IMR-90 (cell line): ENCODE data around the gene HTR2A. TPM values are rescaled to one million over a fixed set of nuclear protein-coding genes. Genes with fewer than 3 reads are reported as not detected.

Source experiments
- ATAC-seq: fragments of 200-7000 bp; cut with Tn5 transposase; 2 replicates; pipeline ENCODE4 v1.9.1; 2020; ENCODE audit warnings: low read depth, mild to moderate bottlenecking, moderate library complexity
- BruUV-seq: library from RNA; stranded (reverse); fragments of 400-500 nt; replicated peaks from 2 replicates; lab custom pipeline; 2021; lab: Mats Ljungman, UMichigan
- CTCF ChIA-PET: fragments of 300-600 bp; formaldehyde crosslinking; extraction: SDS; loops from one replicate; lab custom pipeline; 2021; ENCODE audit warnings: antibody characterized with exemption; lab: Yijun Ruan, JAX
- POLR2A ChIA-PET: fragments of 300-600 bp; sonication (Branson Sonifier 250); formaldehyde crosslinking; loops from one replicate; lab custom pipeline; 2022; ENCODE audit warnings: antibody characterized with exemption; ENCODE audit not compliant: unreplicated experiment; lab: Charles Lee
- DNase-seq: peaks from one replicate; pipeline ENCODE4 v3.0.0; 2013
- H2AFZ ChIP-seq: replicated peaks from 2 replicates; pipeline ENCODE3; 2013; ENCODE audit warnings: low read length, mild to moderate bottlenecking; ENCODE audit not compliant: poor library complexity
- H2AK5ac ChIP-seq: 2 replicates; pipeline ENCODE4 v1.6.1; 2013; ENCODE audit warnings: low read depth, low read length, inconsistent platforms
- H2AK9ac ChIP-seq: replicated peaks from 2 replicates; pipeline ENCODE3; 2013; ENCODE audit warnings: mild to moderate bottlenecking, low read depth, low read length, moderate library complexity; ENCODE audit not compliant: poor library complexity
- H2BK120ac ChIP-seq: 2 replicates; pipeline ENCODE4 v1.6.1; 2013; ENCODE audit warnings: low read depth, low read length, inconsistent platforms
- H2BK15ac ChIP-seq: 3 replicates; pipeline ENCODE4 v1.6.1; 2013; ENCODE audit warnings: low read depth, low read length, inconsistent platforms
- H2BK20ac ChIP-seq: 2 replicates; pipeline ENCODE4 v1.6.1; 2013; ENCODE audit warnings: low read depth, mild to moderate bottlenecking, inconsistent platforms, low read length, moderate library complexity
- H2BK5ac ChIP-seq: 2 replicates; pipeline ENCODE4 v1.6.1; 2013; ENCODE audit warnings: mild to moderate bottlenecking, low read depth, low read length, inconsistent platforms; ENCODE audit not compliant: poor library complexity, severe bottlenecking
- H3K14ac ChIP-seq: replicated peaks from 2 replicates; pipeline ENCODE4 v1.6.1; 2013; ENCODE audit warnings: low read depth, low read length, inconsistent platforms
- H3K18ac ChIP-seq: 2 replicates; pipeline ENCODE4 v1.6.1; 2013; ENCODE audit warnings: low read depth, low read length, control low read depth
- H3K23ac ChIP-seq: 2 replicates; pipeline ENCODE4 v1.6.1; 2013; ENCODE audit warnings: low read depth, low read length, inconsistent platforms
- H3K27ac ChIP-seq: 2 replicates; pipeline ENCODE4 v1.5.1; 2013; ENCODE audit warnings: mild to moderate bottlenecking, control low read depth, low read length; ENCODE audit not compliant: insufficient read depth
- H3K27me3 ChIP-seq: 2 replicates; pipeline ENCODE4 v1.6.1; 2013; ENCODE audit warnings: low read length; ENCODE audit not compliant: control insufficient read depth, insufficient read depth
- H3K36me3 ChIP-seq: 2 replicates; pipeline ENCODE4 v1.6.1; 2013; ENCODE audit warnings: low read length, mixed read lengths; ENCODE audit not compliant: control insufficient read depth, insufficient read depth
- H3K4ac ChIP-seq: 2 replicates; pipeline ENCODE4 v1.6.1; 2013; ENCODE audit warnings: low read depth, low read length, inconsistent platforms
- H3K4me1 ChIP-seq: 2 replicates; pipeline ENCODE4 v1.6.1; 2013; ENCODE audit warnings: low read length, mixed read lengths; ENCODE audit not compliant: control insufficient read depth, insufficient read depth
- H3K4me2 ChIP-seq: 2 replicates; pipeline ENCODE4 v1.6.1; 2013; ENCODE audit warnings: low read depth, mild to moderate bottlenecking, control low read depth, low read length, moderate library complexity
- H3K4me3 ChIP-seq: 2 replicates; pipeline ENCODE4 v1.5.1; 2013; ENCODE audit warnings: low read depth, mild to moderate bottlenecking, control low read depth, low read length, moderate library complexity; ENCODE audit not compliant: insufficient read depth
- H3K56ac ChIP-seq: 2 replicates; pipeline ENCODE4 v1.6.1; 2013; ENCODE audit warnings: low read length, inconsistent platforms; ENCODE audit not compliant: insufficient read depth; ENCODE audit errors: extremely low read depth
- H3K79me1 ChIP-seq, 2 experiments: 2 replicates each; pipeline ENCODE4 v1.6.1; 2013; ENCODE audit warnings: low read length in 2 of 2, inconsistent platforms in 1 of 2, low read depth in 1 of 2
- H3K9ac ChIP-seq: 2 replicates; pipeline ENCODE4 v1.6.1; 2013; ENCODE audit warnings: low read depth, low read length, control low read depth
- H3K9me1 ChIP-seq: 2 replicates; pipeline ENCODE4 v1.6.1; 2013; ENCODE audit warnings: low read length, inconsistent platforms; ENCODE audit not compliant: insufficient read depth
- H3K9me3 ChIP-seq: 2 replicates; pipeline ENCODE4 v1.6.1; 2013; ENCODE audit warnings: low read length; ENCODE audit not compliant: control insufficient read depth, insufficient read depth
- H4K20me1 ChIP-seq: 2 replicates; pipeline ENCODE4 v1.6.1; 2013; ENCODE audit warnings: low read length, inconsistent platforms; ENCODE audit not compliant: insufficient read depth
- H4K5ac ChIP-seq: 2 replicates; pipeline ENCODE4 v1.6.1; 2013; ENCODE audit warnings: mild to moderate bottlenecking, low read depth, low read length, control low read depth
- H4K8ac ChIP-seq, 2 experiments: 2 replicates each; pipeline ENCODE4 v1.6.1; 2013; ENCODE audit warnings: low read depth in 2 of 2, low read length in 2 of 2, control low read depth in 1 of 2, inconsistent platforms in 1 of 2
- H4K91ac ChIP-seq: 2 replicates; pipeline ENCODE4 v1.6.1; 2013; ENCODE audit warnings: low read depth, low read length, inconsistent platforms; ENCODE audit not compliant: insufficient read depth
- CHD1 ChIP-seq: IDR thresholded peaks from 2 replicates; pipeline ENCODE4 v1.6.1; 2012; ENCODE audit warnings: low read depth, low read length, improper control_type of control experiment
- MAFK ChIP-seq: IDR thresholded peaks from 2 replicates; pipeline ENCODE4 v1.6.1; 2012; ENCODE audit warnings: low read depth, low read length, improper control_type of control experiment
- SMC3 ChIP-seq: fragments of 150-350 bp; IDR thresholded peaks from 2 replicates; pipeline ENCODE4 v1.6.1; 2016; ENCODE audit warnings: low read depth, mild to moderate bottlenecking, antibody characterized with exemption, low read length, moderate library complexity
- dilution Hi-C: fragments of 300-500 bp; cut with HindIII; formaldehyde crosslinking; loops from one replicate; pipeline ENCODE4 v1.14.3; 2018; ENCODE audit warnings: low sequenced_read_pairs; ENCODE audit not compliant: unreplicated experiment
- in situ Hi-C: fragments of 300-500 bp; cut with MboI; formaldehyde crosslinking; loops from 3 replicates; pipeline ENCODE4 v1.14.3; 2019; ENCODE audit warnings: low sequenced_read_pairs, inconsistent platforms, mixed read lengths
- intact Hi-C: fragments of 100-400 bp; cut with micrococcal nuclease; formaldehyde crosslinking; loops from 2 replicates; pipeline ENCODE4 v1.10.0; 2022
- polyA plus RNA-seq, 3 experiments: library from polyadenylated mRNA; depleted of rRNA; stranded (reverse); fragments of >200 nt; gene quantifications; 2 replicates each; pipeline ENCODE4 v1.2.3, GENCODE V29; 2012; ENCODE audit warnings: low replicate concordance in 1 of 3
- total RNA-seq: library from RNA; depleted of rRNA; stranded (reverse); fragments of >200 nt; gene quantifications from 2 replicates; pipeline ENCODE4 v1.2.3, GENCODE V29; 2012

HTR2A gene
- total and polyA plus RNA-seq, 2 of the 4 experiments (the other 2 are of a cell fraction) = 0.02 TPM; not detected in 1

DNA sequence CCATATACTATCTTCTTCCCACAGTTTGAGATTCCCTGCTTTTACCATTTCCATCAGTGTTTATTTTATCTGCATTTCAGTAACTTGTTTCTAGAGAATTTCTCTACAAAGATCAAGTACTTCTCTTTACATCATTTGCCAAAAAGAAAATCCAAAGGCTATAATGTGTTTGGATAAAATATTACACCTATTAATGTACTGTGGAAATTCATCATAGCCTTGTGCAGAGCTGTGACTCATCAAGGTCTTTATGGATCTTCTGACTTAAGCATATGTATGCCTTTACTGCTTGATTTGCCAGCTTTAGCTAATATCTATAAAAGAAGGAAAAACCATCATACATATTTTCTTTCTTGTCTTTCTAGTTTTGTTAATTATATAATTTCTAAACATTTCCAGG lies 9.6 kb upstream of the HTR2A start:
- Histone ChIP-seq H3K4me3 (no peak overlapping the region), H3K36me3 (no peaks in the 10 kb centered on the region), H2AK9ac (no peak overlapping the region), H3K56ac (no peak overlapping the region), H4K5ac (no peak overlapping the region), H3K9ac (no peak overlapping the region), H4K91ac (no peak overlapping the region), H2AFZ (no peak overlapping the region), H3K18ac (no peak overlapping the region), H3K14ac (no peak overlapping the region), H3K9me3 (no peaks in the 10 kb centered on the region), H3K79me1 (no peaks in the 10 kb centered on the region), H2BK15ac (no peak overlapping the region), H4K8ac (no peak overlapping the region), H3K4me2 (no peak overlapping the region), H3K4ac (no peak overlapping the region), H4K20me1 (no peaks in the 10 kb centered on the region), H2BK20ac (no peak overlapping the region), H2BK120ac (no peak overlapping the region), H2BK5ac (no peak overlapping the region), H2AK5ac (no peak overlapping the region), H3K23ac (no peak overlapping the region), H3K27me3 (peaks cover 5% of the 10 kb centered on the region; the same call in 1 of the 2 replicates), H3K4me1 (peaks cover 2% of the 10 kb centered on the region; the same call in 1 of the 2 replicates), H3K9me1 (no peaks in the 10 kb centered on the region), H3K27ac (no peak overlapping the region)
- DNase-seq (no peak), ATAC-seq (no peak)
- in situ Hi-C loops (no loop called here), dilution Hi-C loops (no loop called here), intact Hi-C loops (no loop called here)
- ChIA-PET CTCF (interaction anchor here (1.7 kb wide), 1 partner anchor 12 kb away, joined by 8 read pairs; no protein-coding TSS in a partner anchor), POLR2A (no interaction called here)
- BruUV-seq = no TSS peak
- no peak for TF ChIP-seq MAFK
- TF ChIP-seq SMC3 = no peak
- TF ChIP-seq CHD1 = no peak
